Activated T-cell treated with anti-CD3 and anti-CD28 coated beads, Interleukin-2, amount 50 U/mL, for 1 hour (primary cell): ENCODE results near the gene RCC2.
"Not testable (repeated sequence)": the region's sequence is repeated elsewhere in the genome, so short reads cannot be mapped to it uniquely, and the experiment has no call there.

Experiments
- DNase-seq: peaks from one replicate; pipeline ENCODE4 v3.0.0-alpha.2; 2020

RCC2 gene

GRCh38 chr1:17416389-17416788, 23.1 kb downstream of the RCC2 start:
- DNase-seq = no peak

GRCh38 chr1:17414022-17414421, 25.5 kb downstream of the RCC2 start:
- no peak for DNase-seq

DNA sequence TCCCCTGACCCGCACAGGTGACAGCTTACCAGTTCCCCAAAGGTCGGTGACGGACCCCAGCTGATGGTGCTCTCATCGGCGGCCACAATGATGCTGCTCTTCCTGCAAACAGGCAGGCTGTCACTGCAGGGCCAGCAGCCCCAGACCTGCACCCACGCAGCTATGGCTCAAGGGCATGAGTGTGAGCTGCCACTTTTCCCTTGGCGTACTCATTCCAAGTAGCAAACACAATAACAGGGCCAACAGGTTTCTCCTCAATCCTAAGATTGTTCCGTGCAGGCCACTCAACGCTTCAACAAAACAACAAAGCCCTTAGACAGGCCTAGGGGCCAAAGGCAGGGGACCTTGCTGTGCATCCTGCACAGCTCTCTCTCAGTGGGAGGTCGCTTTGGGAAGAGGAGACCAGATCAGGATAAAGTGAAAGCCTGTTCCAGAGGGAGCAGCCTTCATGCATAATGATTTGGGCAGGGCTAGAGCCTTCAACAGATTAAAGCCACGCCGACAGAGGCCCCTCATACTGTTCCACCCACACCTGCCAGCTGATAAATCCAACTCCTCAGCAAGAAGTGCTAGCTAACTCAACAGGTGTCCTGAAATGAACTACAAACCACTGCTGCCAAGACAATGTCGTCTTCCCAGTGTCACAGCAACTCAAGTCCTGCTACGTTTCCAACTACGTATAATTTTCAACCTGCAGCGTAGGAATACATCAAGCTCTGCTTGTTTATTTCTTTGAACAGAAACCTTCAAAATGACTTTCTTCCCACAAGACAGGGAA, 27.2 kb downstream of the RCC2 start:
- DNase-seq = no peak

DNA sequence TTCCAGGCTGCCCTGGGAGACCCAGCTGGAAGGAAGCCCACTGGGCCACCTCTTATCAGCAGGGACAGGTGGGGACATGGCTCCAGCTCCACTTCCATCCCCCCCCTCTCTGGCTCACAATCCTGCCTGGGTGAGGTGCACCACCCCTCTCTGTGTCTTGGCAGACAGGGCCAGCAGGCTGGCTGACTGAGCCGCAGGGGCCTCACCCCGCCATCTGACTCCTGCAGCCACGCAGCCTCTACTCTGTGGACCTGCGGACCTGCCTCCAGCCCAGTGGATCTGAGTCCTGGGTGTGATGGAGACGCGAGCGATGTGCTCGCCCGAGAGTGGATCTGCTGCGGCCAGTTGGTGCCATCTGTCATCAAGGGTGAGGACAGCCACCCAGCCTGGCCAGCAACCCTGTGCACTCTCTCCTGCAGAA, 30.1 kb downstream of the RCC2 start:
- no peak for DNase-seq

- not testable (repeated sequence) for DNase-seq
Measured at GRCh38 chr1:17407786-17408514, 31.5 kb downstream of the RCC2 start.

GRCh38 chr1:17406760-17407475, 32.6 kb downstream of the RCC2 start:
- DNase-seq = not testable (repeated sequence)

- DNase-seq = peak; percentile 49
Measured at GRCh38 chr1:17405898-17406759, 33.3 kb downstream of the RCC2 start.

- DNase-seq = no peak
Measured at GRCh38 chr1:17404820-17405219, 34.7 kb downstream of the RCC2 start.

GRCh38 chr1:17404034-17404684, 35.3 kb downstream of the RCC2 start:
- DNase-seq = no peak

- no peak for DNase-seq
Measured at GRCh38 chr1:17403081-17403480, 36.4 kb downstream of the RCC2 start.

GRCh38 chr1:17401841-17402240, 37.6 kb downstream of the RCC2 start:
- no peak for DNase-seq

GRCh38 chr1:17400725-17401341, 38.6 kb downstream of the RCC2 start:
- DNase-seq = no peak

- no peak for DNase-seq
Measured at GRCh38 chr1:17397910-17398695, 41.4 kb downstream of the RCC2 start.

DNA sequence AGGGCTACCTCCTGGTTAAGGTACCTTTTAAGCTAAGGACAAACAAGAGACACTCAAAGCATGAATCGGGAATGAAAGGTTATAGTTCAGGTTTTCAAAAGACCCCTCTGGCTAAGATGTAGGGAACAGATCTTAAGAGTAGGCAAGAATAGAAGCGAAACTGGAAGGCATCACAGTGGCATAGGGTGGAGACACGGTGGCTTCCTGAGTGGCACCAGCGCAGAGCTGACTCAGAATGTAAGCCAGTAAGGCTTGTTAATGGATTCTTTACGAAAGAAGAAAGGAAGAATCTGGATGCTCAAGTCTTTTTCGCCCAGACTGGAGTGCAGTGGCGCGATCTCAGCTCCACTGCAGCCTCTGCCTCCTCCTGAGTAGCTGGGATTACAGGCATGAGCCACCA, 46.2 kb downstream of the RCC2 start:
- DNase-seq = no peak

DNA sequence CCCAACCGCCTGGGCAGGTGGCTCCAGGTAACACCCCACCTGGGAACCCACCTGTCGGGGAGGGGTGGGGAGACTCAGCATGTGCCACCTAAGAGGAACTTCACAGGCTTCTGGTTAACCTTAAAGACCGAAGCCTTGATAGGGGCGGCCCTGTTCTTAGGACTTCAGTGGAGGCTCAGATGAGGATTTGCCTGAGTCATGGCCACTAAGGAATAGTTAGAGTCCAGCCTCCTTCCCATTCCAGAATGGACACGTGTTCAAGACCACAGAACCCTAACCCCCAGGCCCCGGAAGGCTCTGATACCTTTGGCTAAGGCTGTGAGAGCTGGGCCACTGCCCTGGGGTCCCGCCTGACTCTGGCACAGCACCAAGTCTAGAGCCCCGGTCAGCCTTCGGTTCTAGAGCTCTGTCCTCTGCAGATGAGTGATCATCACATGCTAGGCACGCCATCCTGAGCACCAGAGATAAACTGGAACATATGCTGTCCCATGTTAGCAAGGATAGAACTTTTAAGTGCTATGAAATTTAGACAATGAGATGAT, 47.2 kb downstream of the RCC2 start:
- DNase-seq = no peak

GRCh38 chr1:17381161-17381560, 58.3 kb downstream of the RCC2 start:
- DNase-seq = no peak

DNA sequence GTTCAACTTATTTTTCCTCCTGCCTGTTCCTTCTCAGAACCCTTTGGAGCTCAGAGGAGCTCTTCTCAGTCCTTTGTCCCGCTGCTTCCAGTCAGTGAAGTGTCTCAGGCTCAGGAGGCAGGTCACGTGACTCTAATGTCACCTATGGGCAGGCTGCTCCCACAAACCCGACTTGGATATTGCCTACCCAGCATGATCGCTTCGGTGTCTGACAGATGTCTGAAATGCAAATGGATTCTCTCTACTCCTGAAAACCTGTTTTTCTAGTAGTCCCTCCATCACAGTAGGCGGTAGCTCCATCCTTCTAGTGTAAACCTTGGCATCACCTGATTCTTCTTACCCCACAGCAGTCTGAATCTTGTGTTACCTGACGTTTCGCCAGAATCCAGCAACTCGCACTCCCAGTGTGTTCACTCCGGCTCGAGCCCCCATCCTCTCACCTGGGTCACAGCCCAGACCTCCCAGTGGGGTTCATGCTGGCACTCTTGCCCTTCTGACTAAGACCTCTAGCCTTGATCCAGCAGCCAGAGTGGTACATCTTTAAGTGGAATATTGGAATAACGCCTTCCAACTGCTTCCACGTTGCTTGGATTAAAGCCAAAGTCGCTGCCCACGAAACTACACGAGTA, 62.0 kb downstream of the RCC2 start:
- DNase-seq = no peak

DNA sequence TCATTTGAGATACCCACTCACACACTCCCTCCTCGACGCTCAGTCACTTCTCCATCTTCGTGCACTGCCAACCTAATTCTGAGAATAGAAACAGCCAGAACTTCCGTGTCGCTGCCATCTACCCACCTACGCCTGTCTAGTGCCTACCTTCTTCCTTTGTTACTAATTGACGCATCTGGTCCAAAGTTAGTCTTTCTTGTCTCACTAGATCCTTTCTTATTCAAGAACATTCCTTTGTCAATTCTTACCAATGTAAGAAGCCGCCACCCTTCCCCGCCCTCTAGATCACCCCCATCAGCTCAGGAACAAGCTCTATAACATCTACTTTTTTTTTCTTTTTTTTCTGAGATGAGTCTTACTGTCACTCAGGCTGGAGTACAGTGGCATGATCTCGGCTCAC, 63.8 kb downstream of the RCC2 start:
- no peak for DNase-seq

DNA sequence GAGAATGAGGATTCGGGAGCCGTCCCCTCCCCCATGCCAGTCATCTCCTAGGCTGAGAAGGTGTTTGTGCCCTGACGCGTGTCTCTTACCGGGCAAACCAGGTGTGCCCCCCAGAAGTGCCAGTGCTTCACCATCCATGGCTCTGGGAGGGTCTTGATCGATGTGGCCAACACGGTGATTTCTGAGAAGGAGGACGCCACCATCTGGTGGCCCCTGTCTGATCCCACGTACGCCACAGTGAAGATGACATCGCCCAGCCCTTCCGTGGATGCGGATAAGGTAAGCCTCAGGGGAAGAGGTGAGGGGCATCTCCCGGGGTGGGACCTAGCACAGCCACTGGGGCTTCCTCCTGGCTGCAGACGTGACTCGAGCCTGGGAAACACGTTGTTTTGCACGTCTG, 66.5 kb downstream of the RCC2 start:
- no peak for DNase-seq

DNA sequence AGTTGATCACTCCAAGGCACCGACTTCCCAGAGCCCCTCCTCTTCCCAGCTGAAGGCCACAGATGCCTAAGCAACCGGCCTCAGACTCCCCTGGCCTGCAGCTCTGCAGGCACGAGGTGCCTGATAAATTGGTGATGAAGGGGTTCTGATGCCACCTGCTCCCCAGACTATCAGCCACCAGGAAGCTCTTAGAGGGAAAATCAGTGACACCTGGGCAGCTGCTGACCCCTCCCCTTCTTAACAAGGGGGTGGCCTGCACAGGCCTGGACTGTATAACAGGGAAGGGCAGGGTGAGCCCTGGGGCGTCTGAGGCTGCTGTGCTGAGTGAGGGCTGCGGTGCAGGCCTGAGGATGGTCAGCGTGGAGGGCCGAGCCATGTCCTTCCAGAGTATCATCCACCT, 67.6 kb downstream of the RCC2 start, which contains the start of gene PADI6:
Gene PADI6 (plus strand): TSS at position 301 of the 400 bp plus-strand sequence. CDS start 50 bp downstream, at position 351.
- no peak for DNase-seq
